Endothelial cell of umbilical vein (primary cell): ENCODE measurements around the gene PARM1. TPM values are rescaled to one million over a fixed set of nuclear protein-coding genes. Genes with fewer than 3 reads are reported as not detected.

ENCODE experiments used
- BruUV-seq: library from RNA; stranded (reverse); fragments of 400-500 nt; replicated peaks from 2 replicates; lab custom pipeline; 2021; lab: Mats Ljungman, UMichigan
- CTCF ChIA-PET: fragments of 300-600, 350-600 bp; sonication (Branson Sonifier 250); formaldehyde crosslinking; loops from one replicate; lab custom pipeline; 2021; ENCODE audit warnings: antibody characterized with exemption, inconsistent platforms; lab: Charles Lee
- POLR2A ChIA-PET: fragments of 300-600, 350-600 bp; sonication (Branson Sonifier 250); formaldehyde crosslinking; loops from one replicate; lab custom pipeline; 2021; ENCODE audit warnings: antibody characterized with exemption, inconsistent platforms; lab: Charles Lee
- DNase-seq: peaks from one replicate; pipeline ENCODE4 v3.0.0-alpha.2; 2011; ENCODE audit warnings: low read depth, low spot score
- FAIRE-seq: peaks from 2 replicates; lab custom pipeline; 2011; peaks lifted over from hg19 to GRCh38; lab: Jason Lieb, UNC
- H2AFZ ChIP-seq: 2 replicates; pipeline ENCODE4 v1.6.0; 2012; ENCODE audit warnings: low read depth, low read length, control low read depth, inconsistent platforms
- H3K27ac ChIP-seq: 2 replicates; pipeline ENCODE4 v1.5.1; 2011; ENCODE audit warnings: low read depth, mild to moderate bottlenecking, control low read depth, low read length, moderate library complexity; ENCODE audit not compliant: insufficient read depth
- H3K27me3 ChIP-seq, 2 experiments: 2 replicates each; pipeline versions ENCODE4 v1.6.0 to v1.6.1; 2011; ENCODE audit warnings: low read length in 2 of 2, mixed read lengths in 1 of 2; ENCODE audit not compliant: control insufficient read depth in 2 of 2, insufficient read depth in 2 of 2
- H3K36me3 ChIP-seq, 2 experiments: 2 replicates in 1 of 2; 3 replicates in 1 of 2; pipeline ENCODE4 v1.5.1; 2011; ENCODE audit warnings: low read length in 2 of 2, mild to moderate bottlenecking in 1 of 2, moderate library complexity in 1 of 2; ENCODE audit not compliant: control insufficient read depth in 2 of 2, insufficient read depth in 2 of 2; ENCODE audit errors: extremely low read depth in 1 of 2
- H3K4me1 ChIP-seq: 3 replicates; pipeline ENCODE4 v1.5.1; 2011; ENCODE audit warnings: mild to moderate bottlenecking, low read length; ENCODE audit not compliant: control insufficient read depth, insufficient read depth; ENCODE audit errors: extremely low read depth
- H3K4me2 ChIP-seq: 2 replicates; pipeline ENCODE4 v1.6.1; 2011; ENCODE audit warnings: low read length, control low read depth, mixed read lengths; ENCODE audit not compliant: insufficient read depth
- H3K4me3 ChIP-seq, 3 experiments: fragments of 200-600 bp in 1 of 3; sonication (generic), shearing (Covaris generic) in 1 of 3; replicated peaks in 1 of 3; 2 replicates each; pipeline ENCODE4 v1.5.1; 2011 to 2016; ENCODE audit warnings: control low read depth in 3 of 3, low read length in 3 of 3, mild to moderate bottlenecking in 2 of 3, inconsistent platforms in 1 of 3, low read depth in 1 of 3, moderate library complexity in 1 of 3; ENCODE audit not compliant: insufficient read depth in 1 of 3
- H3K79me2 ChIP-seq: 2 replicates; pipeline ENCODE4 v1.6.0; 2012; ENCODE audit warnings: low read length, inconsistent platforms; ENCODE audit not compliant: control insufficient read depth, insufficient read depth
- H3K9ac ChIP-seq: replicated peaks from 2 replicates; pipeline ENCODE3; 2011; ENCODE audit warnings: low read length, control low read depth; ENCODE audit not compliant: insufficient read depth; ENCODE audit errors: extremely low read depth
- H3K9me1 ChIP-seq: replicated peaks from 3 replicates; pipeline ENCODE4 v1.6.0; 2011; ENCODE audit warnings: mild to moderate bottlenecking, low read length; ENCODE audit not compliant: control insufficient read depth, insufficient read depth; ENCODE audit errors: extremely low read depth
- H3K9me3 ChIP-seq: replicated peaks from 2 replicates; pipeline ENCODE4 v1.5.1; 2012; ENCODE audit warnings: low read length, inconsistent platforms; ENCODE audit not compliant: control insufficient read depth, insufficient read depth
- H4K20me1 ChIP-seq: replicated peaks from 2 replicates; pipeline ENCODE3; 2011; ENCODE audit warnings: mild to moderate bottlenecking, low read length; ENCODE audit not compliant: control insufficient read depth, insufficient read depth; ENCODE audit errors: extremely low read depth
- CTCF ChIP-seq, 2 donors: IDR thresholded peaks; 1 replicate in 1 of 2; 2 replicates in 1 of 2; pipeline ENCODE4 v1.5.1; 2011; ENCODE audit warnings: low read length in 2 of 2, mild to moderate bottlenecking in 2 of 2, moderate library complexity in 2 of 2, control low read depth in 1 of 2, inconsistent platforms in 1 of 2, low read depth in 1 of 2; ENCODE audit not compliant: insufficient read depth in 1 of 2; ENCODE audit errors: extremely low read depth in 1 of 2
- EZH2 ChIP-seq: IDR thresholded peaks from 2 replicates; pipeline ENCODE4 v1.6.1; 2012; ENCODE audit warnings: borderline replicate concordance, low read depth, mild to moderate bottlenecking, moderate library complexity, low read length, inconsistent platforms; ENCODE audit not compliant: severe bottlenecking
- FOS ChIP-seq: IDR thresholded peaks from 2 replicates; pipeline ENCODE4 v1.6.1; 2011; ENCODE audit warnings: mild to moderate bottlenecking, low read length, moderate library complexity, borderline replicate concordance; ENCODE audit not compliant: insufficient read depth
- GATA2 ChIP-seq: IDR thresholded peaks from 2 replicates; pipeline ENCODE4 v1.7.0; 2011; ENCODE audit warnings: low read depth, mild to moderate bottlenecking, moderate library complexity, mixed read lengths, low read length; ENCODE audit not compliant: insufficient read length, insufficient read depth
- JUN ChIP-seq: IDR thresholded peaks from 2 replicates; pipeline ENCODE4 v1.6.1; 2011; ENCODE audit warnings: borderline replicate concordance, low read depth; ENCODE audit not compliant: insufficient read length, insufficient read depth
- MYC ChIP-seq: IDR thresholded peaks from one replicate; pipeline ENCODE4 v1.6.1; 2011; ENCODE audit warnings: mild to moderate bottlenecking, low read depth, low read length
- POLR2A ChIP-seq: IDR thresholded peaks from 2 replicates; pipeline ENCODE4 v1.6.1; 2012; ENCODE audit warnings: low read depth, mild to moderate bottlenecking, control low read depth, low read length
- POLR2AphosphoS5 ChIP-seq: IDR thresholded peaks from 2 replicates; pipeline ENCODE4 v1.6.1; 2012; ENCODE audit warnings: low read depth, mild to moderate bottlenecking, control low read depth, low read length, moderate library complexity; ENCODE audit not compliant: insufficient read depth
- dilution Hi-C: fragments of 300-500 bp; cut with MboI; formaldehyde crosslinking; loops from one replicate; pipeline ENCODE4 v1.15.0; 2019; ENCODE audit warnings: low sequenced_read_pairs; ENCODE audit not compliant: extremely low pct_ligation_motif_present
- intact Hi-C: fragments of 100-400 bp; cut with micrococcal nuclease; formaldehyde crosslinking; loops from one replicate; pipeline ENCODE4 v1.10.0; 2022
- polyA plus RNA-seq, 4 experiments: library from polyadenylated mRNA; depleted of rRNA in 3 of 4; stranded (reverse) in 3 of 4; unstranded in 1 of 4; fragments of >200 nt; gene quantifications; 2 replicates each; pipeline versions ENCODE4 v1.2.1 to v1.2.3, GENCODE V29; 2011 to 2012; ENCODE audit warnings: missing spikeins in 1 of 4
- total RNA-seq: library from RNA; stranded (reverse); gene quantifications from 2 replicates; pipeline ENCODE4 v1.2.3, GENCODE V29; 2021
- TF ChIP-seq, protein P1 (sequence below): IDR thresholded peaks from 2 replicates; pipeline ENCODE4 v1.6.1; 2011; ENCODE audit not compliant: insufficient read depth, insufficient read length

Gene PARM1
- total and polyA plus RNA-seq, 2 donors (not counting 3 experiments of a cell fraction or from before 2014, with no cell fraction given) = 0.01 TPM; not detected in 1

DNA sequence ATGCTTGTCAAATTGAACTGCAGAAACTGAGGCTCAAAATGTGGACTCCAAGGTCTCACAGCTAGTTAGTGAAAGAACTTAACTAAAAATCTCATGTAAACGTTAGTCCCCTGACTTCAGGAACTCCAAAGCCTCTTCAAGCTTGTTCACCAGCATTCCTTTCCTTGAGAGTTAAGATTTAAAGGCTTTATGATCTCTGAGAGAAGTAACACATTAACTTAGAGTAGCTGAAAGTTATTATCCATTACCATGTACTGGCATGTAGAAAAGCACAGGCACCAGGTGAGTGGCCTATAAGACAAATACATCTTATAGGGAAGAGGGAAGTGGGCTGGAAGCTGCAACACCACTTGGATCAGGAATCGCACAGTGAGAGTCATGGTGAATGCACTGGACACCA, 15.3 kb downstream of the PARM1 start:
- CTCF ChIA-PET = no interaction called here
- no peak for TF ChIP-seq GATA2
- TF ChIP-seq MYC = no peak
- no peak for TF ChIP-seq CTCF (IDR thresholded peaks at IDR 0.05; ENCODE audit: extremely low read depth in 1 of 2, insufficient read depth in 1 of 2, low read depth in 1 of 2, low read length in 2 of 2)
- TF ChIP-seq JUN = no peak
- no peak for TF ChIP-seq POLR2A
- TF ChIP-seq, protein P1, sequence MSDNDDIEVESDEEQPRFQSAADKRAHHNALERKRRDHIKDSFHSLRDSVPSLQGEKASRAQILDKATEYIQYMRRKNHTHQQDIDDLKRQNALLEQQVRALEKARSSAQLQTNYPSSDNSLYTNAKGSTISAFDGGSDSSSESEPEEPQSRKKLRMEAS = no peak

GRCh38 chr4:74950200-74950599, 17.3 kb downstream of the PARM1 start:
- H3K4me2 ChIP-seq = no peak overlapping the region
- H3K4me1 ChIP-seq = no peaks in the 10 kb centered on the region
- H2AFZ ChIP-seq = no peak overlapping the region
- TF ChIP-seq FOS = no peak
- TF ChIP-seq CTCF (IDR thresholded peaks at IDR 0.05; ENCODE audit: extremely low read depth in 1 of 2, insufficient read depth in 1 of 2, low read depth in 1 of 2, low read length in 2 of 2) = no peak
- TF ChIP-seq MYC = no peak
- no peak for TF ChIP-seq GATA2
- TF ChIP-seq EZH2 = no peak
- TF ChIP-seq POLR2AphosphoS5 = no peak
- TF ChIP-seq, protein P1 = no peak
- no peak for TF ChIP-seq POLR2A
- no peaks in the 10 kb centered on the region for H3K9me1 ChIP-seq
- POLR2A ChIA-PET = no interaction called here
- dilution Hi-C loops (no loop called here), intact Hi-C loops (no loop called here)
- CTCF ChIA-PET = no interaction called here
- FAIRE-seq (no peak), DNase-seq (no peak)
- H3K9me3 ChIP-seq = no peaks in the 10 kb centered on the region
- H3K36me3 ChIP-seq = no peaks in the 10 kb centered on the region
- H3K4me3 ChIP-seq = no peak overlapping the region
- H3K9ac ChIP-seq = no peak overlapping the region
- no peaks in the 10 kb centered on the region for H3K79me2 ChIP-seq
- H3K27ac ChIP-seq = no peak overlapping the region
- no peaks in the 10 kb centered on the region for H3K27me3 ChIP-seq
- no TSS peak for BruUV-seq
- no peaks in the 10 kb centered on the region for H4K20me1 ChIP-seq

More for the DNA sequence above, 15.3 kb downstream of the PARM1 start:
- intact Hi-C loops (no loop called here), dilution Hi-C loops (no loop called here)
- BruUV-seq = no TSS peak
- H4K20me1 ChIP-seq = no peaks in the 10 kb centered on the region
- no peak overlapping the region for H3K27ac ChIP-seq
- no peak overlapping the region for H3K4me2 ChIP-seq
- H3K36me3 ChIP-seq = no peaks in the 10 kb centered on the region
- DNase-seq (no peak), FAIRE-seq (no peak)
- H2AFZ ChIP-seq = no peak overlapping the region
- H3K4me1 ChIP-seq = no peaks in the 10 kb centered on the region
- no peak overlapping the region for H3K9ac ChIP-seq
- no peaks in the 10 kb centered on the region for H3K9me3 ChIP-seq
- POLR2A ChIA-PET = no interaction called here
- H3K4me3 ChIP-seq = no peak overlapping the region
- no peaks in the 10 kb centered on the region for H3K79me2 ChIP-seq
- H3K27me3 ChIP-seq = peaks cover 0 to 1% of the 10 kb centered on the region in 2 experiments
- no peaks in the 10 kb centered on the region for H3K9me1 ChIP-seq
